ENCODE data around the gene PPARG. TPM values are rescaled to one million over a fixed set of nuclear protein-coding genes. Genes with fewer than 3 reads are reported as not detected.

PPARG gene
- total RNA-seq, 4 donors from 2014 or later: 16.9 to 146 (median 117) TPM

GRCh38 chr3:12328132-12328836 is 39.4 kb downstream of the PPARG start:
- 83 to 88% methylated on average over 6 to 8 of the region's 8 CpGs for WGBS, 2 donors (ENCODE audit: low coverage in 1 of 2)
- no peak overlapping the region for H3K27ac ChIP-seq

GRCh38 chr3:12328837-12329462 is 40.1 kb downstream of the PPARG start:
- no peak for DNase-seq
- TF ChIP-seq CTCF (IDR thresholded peaks at IDR 0.05): no peak
- no peak for TF ChIP-seq POLR2A (IDR thresholded peaks at IDR 0.05)
- no peak for TF ChIP-seq POLR2AphosphoS5 (IDR thresholded peaks at IDR 0.05)
- TF ChIP-seq EP300 (IDR thresholded peaks at IDR 0.05; ENCODE audit: low read depth): no peak
- Histone ChIP-seq H3K4me3 (no peak overlapping the region), H3K36me3 (no peaks in the 10 kb centered on the region), H3K4me1 (peaks cover 0 to 28% (median 14%) of the 10 kb centered on the region in 4 donors), H3K27me3 (no peaks in the 10 kb centered on the region), H3K27ac (no peak overlapping the region), H3K9me3 (no peaks in the 10 kb centered on the region)
- in situ Hi-C loops (cut with MboI; ENCODE audit: low pct_ligation_motif_present in 1 of 4, low pct_unique_long_range_greater_than_20kb in 1 of 4, low sequenced_read_pairs in 3 of 4) (no loop called here), intact Hi-C loops (cut with DNase I; ENCODE audit: low total_unique reads) (no loop called here)
- WGBS, 2 donors (ENCODE audit: low coverage in 1 of 2): 90% methylated on average over 3 of the region's 3 CpGs

More at GRCh38 chr3:12328132-12328836, 39.4 kb downstream of the PPARG start:
- no peaks in the 10 kb centered on the region for H3K9me3 ChIP-seq
- DNase-seq: no peak
- no peak for TF ChIP-seq POLR2AphosphoS5 (IDR thresholded peaks at IDR 0.05)
- TF ChIP-seq POLR2A (IDR thresholded peaks at IDR 0.05): no peak
- no peak for TF ChIP-seq CTCF (IDR thresholded peaks at IDR 0.05)
- TF ChIP-seq EP300 (IDR thresholded peaks at IDR 0.05; ENCODE audit: low read depth): no peak
- intact Hi-C loops (cut with DNase I; ENCODE audit: low total_unique reads): no loop called here
- H3K27me3 ChIP-seq: no peaks in the 10 kb centered on the region
- no peaks in the 10 kb centered on the region for H3K36me3 ChIP-seq
- no peak overlapping the region for H3K4me3 ChIP-seq
- in situ Hi-C loops (cut with MboI; ENCODE audit: low pct_ligation_motif_present in 1 of 4, low pct_unique_long_range_greater_than_20kb in 1 of 4, low sequenced_read_pairs in 3 of 4): no loop called here
- H3K4me1 ChIP-seq: peaks cover 0 to 28% (median 14%) of the 10 kb centered on the region in 4 donors

- 86 to 88% methylated on average over 3 of the region's 3 CpGs for WGBS, 2 donors (ENCODE audit: low coverage in 1 of 2)
These were observed 45.9 kb downstream of the PPARG start for GRCh38 chr3:12334786-12335185.

More at GRCh38 chr3:12334786-12335185, 45.9 kb downstream of the PPARG start:
- no peaks in the 10 kb centered on the region for H3K9me3 ChIP-seq
- TF ChIP-seq POLR2AphosphoS5 (IDR thresholded peaks at IDR 0.05) (no peak), EP300 (IDR thresholded peaks at IDR 0.05; ENCODE audit: low read depth) (no peak), CTCF (IDR thresholded peaks at IDR 0.05) (no peak)
- peaks cover 0 to 21% (median 12%) of the 10 kb centered on the region in 4 donors for H3K4me1 ChIP-seq
- H3K27ac ChIP-seq: no peak overlapping the region
- H3K4me3 ChIP-seq: no peak overlapping the region
- no peaks in the 10 kb centered on the region for H3K27me3 ChIP-seq
- no peaks in the 10 kb centered on the region for H3K36me3 ChIP-seq
- DNase-seq: no peak
- intact Hi-C loops (cut with DNase I; ENCODE audit: low total_unique reads) (no loop called here), in situ Hi-C loops (cut with MboI; ENCODE audit: low pct_ligation_motif_present in 1 of 4, low pct_unique_long_range_greater_than_20kb in 1 of 4, low sequenced_read_pairs in 3 of 4) (no loop called here)
